HG03060 (cell line): ENCODE data around the gene LRP4.
"Not testable (repeated sequence)": the region's sequence is repeated elsewhere in the genome, so short reads cannot be mapped to it uniquely, and the experiment has no call there.

Source experiments
- ATAC-seq: cut with Tn5 transposase; IDR thresholded peaks from one replicate; pipeline ENCODE4 v1.9.1; 2021; ENCODE audit warnings: low read depth, moderate number of reproducible peaks; ENCODE audit not compliant: unreplicated experiment

LRP4 gene

DNA sequence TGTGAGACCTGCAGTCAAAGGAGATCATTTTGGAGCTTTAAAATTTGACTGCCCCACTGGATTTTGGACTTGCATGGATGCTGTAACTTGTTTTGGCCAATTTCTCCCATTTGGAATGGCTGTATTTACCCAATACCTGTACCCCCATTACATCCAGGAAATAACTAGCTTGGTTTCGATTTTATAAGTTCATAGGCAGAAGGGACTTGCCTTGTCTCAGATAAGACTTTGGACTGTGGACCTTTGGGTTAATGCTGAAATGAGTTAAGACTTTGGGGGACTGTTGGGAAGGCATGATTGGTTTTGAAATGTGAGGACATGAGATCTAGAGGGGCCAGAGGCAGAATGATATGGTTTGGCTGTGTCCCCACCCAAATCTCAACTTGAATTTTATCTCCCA is 10.4 kb upstream of the LRP4 start:
- ATAC-seq: not testable (repeated sequence)

DNA sequence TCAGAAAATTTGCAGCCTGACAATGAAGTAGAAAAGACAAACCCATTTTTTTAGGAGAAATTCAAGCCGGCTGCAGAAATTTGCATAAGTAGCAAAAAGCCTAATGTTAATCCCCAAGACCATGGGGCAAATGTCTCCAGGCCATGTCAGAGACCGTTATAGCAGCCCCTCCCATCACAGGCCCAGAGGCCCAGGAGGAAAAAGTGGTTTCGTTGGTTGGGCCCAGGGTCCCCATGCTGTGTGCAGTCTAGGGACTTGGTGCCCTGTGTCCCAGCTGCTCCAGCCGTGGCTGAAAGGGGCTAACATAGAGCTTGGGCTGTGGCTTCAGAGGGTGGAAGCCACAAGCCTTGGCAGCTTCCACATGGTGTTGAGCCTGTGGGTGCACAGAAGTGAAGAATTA is 9.6 kb upstream of the LRP4 start:
- not testable (repeated sequence) for ATAC-seq

DNA sequence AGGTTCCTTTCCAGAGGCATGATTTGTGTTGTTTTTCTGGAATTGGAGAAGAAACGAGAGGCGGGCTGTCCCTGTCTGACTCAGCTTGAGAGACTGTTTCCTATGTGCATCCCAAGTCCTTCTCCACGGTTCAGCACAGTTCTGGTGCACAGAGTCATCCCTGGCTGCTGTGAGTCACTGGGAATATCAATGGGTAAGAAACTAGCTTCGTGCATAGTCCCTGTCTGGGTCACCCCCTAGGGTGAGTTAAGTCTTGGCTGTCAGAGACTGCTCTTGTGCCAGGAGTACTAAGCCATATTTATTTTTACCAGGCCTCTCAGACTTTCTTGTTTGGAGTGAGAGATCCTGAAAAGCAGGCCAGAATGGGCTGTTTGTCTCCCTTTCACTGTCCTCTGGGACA is 2.4 kb upstream of the LRP4 start:
- no peak for ATAC-seq

DNA sequence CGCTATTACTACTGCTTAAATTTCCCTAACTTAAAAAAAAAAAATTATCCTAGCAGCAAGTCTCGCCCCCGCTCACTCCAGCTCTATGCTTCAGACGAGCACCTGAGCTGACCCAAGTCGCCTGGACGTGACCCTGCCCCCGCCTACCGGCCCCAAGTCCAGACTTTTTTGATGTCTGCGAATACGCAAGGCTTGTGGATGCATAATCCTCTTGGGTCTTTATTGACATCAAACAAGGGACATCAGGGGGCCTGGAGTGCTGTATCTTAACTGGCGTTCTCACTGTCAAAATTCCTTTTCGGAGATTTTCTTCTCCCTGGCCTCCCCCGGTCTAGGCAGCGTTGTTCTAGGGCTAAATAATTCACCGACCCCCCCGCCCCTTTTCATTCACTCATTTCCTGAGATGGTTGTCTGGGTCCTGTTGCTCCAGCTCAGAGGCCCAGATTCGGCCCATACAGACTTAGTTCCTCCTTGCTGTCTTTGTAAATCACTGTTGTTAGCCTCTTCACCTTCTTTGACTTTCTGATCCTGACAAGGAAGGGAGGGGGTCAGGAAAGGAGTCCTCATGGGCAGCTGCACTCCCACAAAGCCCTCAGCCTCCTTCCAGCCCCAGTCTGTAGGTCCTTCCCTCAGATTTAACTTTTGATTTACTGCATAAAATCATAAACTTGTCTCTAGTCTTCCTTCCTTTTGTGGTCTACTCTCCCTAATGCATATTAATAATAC is 601 bp upstream of the LRP4 start:
- ATAC-seq: no peak

DNA sequence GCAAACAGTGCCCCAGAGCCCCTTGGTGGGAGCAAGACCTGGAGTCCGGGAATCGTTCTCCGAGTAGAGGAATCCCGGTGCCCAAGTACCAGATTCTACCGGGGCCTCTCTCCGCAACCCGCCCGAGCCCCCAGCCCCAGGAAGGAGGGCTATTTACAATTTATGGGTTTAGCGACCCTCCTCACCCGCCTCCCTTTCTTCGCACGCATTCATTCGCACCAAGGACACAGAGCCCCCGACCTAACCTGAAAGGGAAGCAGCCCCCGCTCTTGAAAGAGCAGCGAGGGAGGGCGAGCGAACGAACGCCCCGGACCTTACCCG is 628 bp downstream of the LRP4 start:
- ATAC-seq: no peak

DNA sequence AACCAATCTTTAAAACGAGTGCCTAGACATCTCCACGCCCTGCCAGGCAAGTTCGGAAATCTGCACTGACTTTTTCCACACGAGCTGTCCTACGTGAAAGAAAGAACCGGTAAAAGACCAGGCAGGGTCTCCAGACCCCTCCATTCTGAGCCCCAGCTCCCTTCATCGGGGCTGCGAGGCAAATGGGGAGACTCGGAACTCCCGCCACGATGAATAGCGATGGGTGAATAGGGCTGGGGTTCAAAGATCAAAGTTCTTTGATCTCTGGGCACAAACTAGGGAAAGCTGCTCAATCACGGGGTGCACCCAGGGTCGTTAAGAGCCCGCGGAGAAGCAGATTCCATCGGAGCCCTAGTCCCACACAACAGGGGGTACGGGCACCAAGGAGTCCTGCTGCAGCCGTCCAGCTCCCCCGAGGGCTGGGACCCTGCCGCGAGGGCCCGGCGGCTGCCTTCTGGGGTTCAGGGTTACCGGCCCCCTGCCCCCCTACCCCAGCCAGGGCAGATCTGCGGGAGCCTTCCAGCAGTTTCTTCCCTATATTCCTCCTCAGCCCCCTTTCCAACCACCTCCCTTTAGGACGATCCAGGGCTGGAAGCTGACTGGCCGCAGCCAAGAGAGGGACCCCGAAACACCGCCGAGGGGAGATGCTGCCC is 1.1 kb downstream of the LRP4 start:
- no peak for ATAC-seq

DNA sequence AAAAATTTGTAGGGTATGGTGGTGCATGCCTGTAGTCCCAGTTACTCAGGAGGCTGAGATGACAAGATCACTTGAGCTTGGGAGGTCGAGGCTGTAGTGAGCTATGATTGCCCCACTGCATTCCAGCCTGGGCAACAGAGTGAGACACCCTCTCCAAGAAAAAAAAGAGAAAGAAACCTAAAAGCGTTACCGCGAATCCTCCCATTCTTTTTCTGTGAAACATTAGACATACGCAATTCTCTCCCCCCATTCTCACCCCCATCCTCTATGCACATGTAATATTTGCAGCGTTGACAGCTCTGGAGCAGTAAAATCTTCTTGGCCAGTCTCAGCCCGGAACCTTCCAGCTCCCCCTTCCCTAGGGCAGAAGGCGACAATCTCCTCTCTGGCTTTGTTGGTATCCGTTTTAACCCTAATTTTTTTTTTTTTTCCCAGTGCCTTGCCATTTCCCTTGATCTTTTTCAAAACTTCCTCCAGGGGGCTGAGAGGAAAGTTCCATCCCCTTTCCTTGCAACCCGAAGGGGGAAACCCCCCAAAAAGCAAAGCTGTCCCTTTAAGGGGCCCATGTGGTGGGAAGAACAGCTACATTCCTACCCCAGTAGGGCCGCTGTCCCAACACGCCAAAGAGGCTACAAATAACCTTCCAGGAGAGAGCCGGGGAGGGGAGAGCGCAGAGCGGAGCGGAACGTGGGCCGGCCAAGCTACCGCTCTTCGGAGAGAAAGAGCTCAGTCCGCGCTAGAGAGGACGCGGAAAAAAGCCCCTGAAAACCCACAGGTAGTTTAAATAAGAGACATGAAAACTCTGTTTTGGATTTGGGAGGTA is 1.9 kb downstream of the LRP4 start:
- ATAC-seq: no peak

DNA sequence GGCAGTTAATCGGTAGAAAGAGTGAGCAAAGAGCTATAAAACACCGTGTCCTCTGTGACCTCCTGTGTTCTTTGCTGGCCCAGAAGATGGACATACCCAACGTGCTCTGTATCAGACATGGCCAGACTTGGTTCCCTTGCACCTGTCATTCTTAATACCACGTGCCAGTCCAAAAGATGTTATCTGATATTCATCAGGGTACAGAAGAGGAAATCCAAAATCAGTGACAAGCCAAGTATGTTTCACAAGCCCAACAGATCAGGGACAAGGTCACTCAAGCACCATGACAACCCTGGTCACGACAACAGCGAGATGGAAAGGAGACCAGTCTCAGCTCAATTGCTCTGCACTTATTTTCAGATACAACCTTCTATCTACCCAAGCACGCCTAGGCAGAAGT is 3.4 kb downstream of the LRP4 start:
- ATAC-seq: no peak

DNA sequence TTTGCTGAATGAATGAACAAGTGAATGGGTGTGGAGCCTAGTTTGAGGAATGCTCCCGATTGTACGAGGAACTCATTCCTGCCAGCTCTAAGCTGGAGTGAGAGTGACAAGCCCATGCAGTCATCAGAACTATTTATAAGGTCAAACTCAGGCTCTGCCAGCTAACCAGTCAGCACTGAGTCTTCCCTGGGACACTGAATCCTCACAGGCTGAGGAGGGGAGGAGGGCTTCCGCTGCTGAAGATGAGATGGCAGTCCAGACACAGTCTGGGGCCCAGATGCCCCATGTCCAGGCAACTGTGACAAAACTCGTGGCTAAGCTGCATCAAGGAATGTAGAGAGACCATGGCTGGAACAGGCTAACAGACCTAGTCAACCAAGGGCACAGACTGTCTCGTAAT is 4.0 kb downstream of the LRP4 start:
- ATAC-seq: no peak

DNA sequence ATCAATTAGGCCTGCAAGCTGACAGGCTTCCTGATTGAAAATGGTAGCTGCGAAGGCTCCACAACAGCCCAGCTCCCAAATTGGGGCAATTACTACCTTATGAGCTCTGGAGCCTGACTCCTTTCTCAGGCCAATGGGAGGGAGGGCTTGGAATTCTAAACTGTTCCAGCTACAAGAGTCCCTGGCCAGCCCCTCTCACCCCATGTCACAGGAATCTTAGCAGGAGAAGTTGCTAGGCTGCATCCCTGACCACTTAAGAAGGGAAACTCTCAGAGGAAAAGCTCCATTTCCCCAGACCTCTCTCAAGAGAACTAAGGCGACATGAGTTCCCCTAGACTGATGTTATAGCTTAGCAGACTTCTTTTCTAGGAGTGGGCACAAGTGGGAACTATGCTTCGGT is 4.9 kb downstream of the LRP4 start:
- no peak for ATAC-seq

DNA sequence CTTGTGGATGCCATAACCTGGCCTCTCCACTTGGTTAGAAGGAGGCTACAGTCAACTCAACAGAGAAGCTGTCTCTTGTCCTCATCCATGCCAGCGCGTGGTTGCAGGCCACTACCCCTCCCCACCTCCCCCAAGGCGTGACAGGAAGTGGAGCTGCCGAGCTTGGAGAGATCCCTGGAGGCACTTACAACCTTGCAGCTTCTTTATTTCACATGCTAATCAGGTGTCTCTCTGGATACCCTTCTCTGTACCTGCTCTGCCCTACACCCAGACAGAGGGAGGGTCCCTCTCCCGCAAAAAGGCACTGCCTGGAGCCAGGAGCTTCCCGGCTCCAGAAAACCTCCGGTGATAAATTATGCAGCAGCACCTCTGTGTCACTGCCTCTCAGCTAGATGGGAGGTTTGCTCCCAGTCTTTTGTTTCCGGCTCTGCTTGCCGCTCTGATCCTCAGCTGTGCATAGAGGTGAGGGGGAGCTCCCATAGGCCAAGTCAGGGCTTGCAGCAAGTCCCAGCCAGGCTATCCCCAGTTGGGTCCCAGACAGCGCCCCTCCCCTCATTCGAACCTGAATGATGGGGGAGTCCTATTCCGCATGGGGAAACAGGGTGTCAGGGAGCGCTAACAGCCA is 5.7 kb downstream of the LRP4 start:
- no peak for ATAC-seq

DNA sequence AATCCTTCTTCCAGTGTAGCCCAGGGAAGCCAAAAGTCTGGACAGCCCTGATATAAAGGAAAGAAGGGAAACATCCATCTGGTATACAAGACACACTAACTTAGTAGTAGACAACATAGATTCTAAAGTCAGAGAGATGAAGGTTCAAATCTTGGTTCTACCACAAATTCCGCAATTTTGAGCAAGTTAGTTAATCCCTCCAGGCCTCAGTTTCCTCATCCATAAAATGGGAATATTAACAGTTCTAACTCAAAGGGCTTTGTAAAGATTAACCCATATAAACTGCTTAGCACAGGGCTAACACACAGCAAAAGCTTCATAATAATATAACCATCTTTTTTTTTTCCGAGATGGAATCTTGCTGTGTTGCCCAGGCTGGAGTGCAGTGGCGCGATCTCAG is 10.7 kb downstream of the LRP4 start:
- ATAC-seq: no peak

DNA sequence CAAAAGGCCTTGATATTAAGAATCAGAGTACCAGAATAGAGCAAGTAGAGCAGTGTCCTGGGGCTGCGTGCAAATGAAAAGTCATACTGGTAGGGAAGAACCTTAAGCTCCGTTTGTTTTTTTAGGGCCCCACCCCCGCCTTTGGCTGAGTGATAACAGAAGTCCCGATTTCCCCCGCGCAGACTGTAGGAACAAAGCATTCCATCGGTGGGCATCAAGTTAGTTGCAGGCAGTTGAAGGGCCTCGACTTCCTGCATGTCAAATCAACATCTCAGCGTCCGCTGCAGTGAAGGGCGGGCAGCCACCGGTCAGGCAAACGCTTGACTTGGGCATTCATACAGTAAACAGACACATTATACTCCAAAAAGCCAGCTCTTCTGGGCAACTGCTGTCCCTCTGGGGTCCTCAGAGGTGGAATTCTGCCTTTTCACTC is 11.7 kb downstream of the LRP4 start:
- ATAC-seq: no peak

DNA sequence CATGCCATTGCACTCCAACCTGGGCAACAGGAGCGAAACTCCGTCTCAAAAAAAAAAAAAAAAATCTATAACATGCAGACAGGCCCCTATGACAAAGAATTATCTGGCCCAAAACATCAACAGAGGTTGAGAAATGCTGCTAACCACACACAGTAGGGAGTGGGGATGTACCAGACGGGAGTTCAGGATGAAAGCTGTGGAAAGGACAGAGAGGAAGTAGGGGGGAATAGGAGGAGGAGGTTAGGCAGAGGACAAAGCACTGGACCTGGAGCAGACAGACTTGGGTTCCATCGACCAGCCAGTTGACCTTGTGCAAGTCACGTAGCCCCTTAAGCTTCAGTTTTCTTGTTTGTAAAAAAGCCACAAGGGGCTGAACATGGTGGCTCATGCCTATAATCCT is 12.5 kb downstream of the LRP4 start:
- no peak for ATAC-seq

DNA sequence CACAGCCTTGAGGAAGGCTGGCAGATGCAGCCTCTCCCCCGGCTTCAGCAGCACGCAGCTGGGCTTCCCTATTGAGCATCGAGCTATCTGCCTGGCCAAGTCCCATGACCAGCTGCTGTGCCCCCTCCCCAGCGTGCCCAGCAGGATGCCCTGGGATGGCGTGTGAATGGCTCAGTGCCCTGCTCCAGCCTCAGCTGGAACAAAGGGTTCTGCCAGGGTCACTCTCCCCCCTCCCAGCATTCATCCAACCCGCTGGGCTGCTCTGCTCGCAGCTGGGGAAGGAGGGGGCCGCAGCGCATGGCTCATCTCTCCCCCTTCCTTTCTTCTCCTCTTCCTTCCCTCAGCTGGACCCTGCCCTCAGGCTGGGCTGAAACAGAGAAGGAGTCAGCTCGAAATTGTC is 14.5 kb downstream of the LRP4 start:
- no peak for ATAC-seq

DNA sequence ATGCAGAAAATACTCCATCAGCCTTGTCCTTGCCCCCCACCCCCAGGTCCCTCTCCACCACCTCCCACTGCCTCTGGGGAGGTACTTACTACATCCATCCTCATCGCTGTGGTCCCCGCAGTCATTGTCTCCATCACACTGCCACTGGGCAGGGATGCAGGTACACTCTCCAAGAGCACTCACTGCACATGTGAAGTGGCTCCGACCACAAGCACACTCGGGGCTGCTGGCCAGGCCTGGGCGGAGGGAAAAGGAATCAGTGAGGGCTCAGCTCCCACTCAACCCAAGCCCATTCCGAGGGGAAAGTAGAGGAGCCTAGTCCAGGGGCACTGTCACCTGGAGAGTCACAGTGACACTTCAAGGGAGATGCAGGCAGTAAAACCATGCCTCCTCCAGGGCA is 15.7 kb downstream of the LRP4 start:
- no peak for ATAC-seq

DNA sequence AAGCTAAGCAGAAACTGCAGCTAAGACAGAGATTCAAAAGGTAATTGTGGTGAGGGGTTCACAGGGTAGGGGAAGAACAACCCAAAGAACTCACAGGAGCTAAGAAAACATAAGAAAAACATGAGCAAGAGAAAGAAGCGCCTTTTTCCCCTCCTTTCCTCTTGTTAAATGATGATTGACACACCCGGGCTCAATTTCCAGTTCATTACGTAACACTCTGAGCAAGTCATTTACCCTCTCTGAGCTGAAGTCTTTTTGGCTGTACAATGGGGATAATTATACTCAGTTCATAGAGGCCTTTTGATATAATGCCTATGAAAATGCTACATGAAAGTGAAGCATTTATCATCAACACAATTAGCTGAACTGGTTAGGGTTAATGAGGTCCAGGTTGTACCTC is 17.2 kb downstream of the LRP4 start:
- ATAC-seq: no peak

DNA sequence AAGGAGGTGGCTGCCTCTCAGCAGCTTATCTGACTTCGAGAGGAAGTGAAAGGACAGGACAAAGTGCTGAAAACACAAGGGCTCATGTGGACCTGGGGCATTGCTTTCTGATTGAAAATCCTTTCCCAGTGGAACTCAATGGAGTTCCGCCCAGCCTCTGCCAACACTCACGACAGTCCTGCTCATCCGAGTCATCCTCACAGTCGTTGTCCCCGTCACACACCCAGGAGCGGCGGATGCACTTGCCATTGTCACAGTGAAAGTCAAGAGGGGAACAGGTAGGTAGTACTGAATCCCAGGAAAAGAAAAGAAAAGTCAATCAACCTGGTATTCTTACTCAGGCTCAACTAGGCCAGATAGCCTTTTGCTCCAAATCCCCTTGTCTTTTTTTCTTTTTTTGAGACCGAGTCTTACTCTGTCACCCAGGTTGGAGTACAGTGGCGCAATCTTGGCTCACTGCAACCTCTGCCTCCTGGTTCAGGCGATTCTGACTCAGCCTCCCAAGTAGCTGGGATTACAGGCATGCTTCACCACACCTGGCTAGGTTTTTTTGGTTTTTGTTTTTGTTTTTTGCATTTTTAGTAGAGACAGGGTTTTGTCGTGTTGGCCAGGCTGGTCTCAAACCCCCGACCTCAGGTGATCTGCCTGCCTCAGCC is 18.1 kb downstream of the LRP4 start:
- no peak for ATAC-seq

DNA sequence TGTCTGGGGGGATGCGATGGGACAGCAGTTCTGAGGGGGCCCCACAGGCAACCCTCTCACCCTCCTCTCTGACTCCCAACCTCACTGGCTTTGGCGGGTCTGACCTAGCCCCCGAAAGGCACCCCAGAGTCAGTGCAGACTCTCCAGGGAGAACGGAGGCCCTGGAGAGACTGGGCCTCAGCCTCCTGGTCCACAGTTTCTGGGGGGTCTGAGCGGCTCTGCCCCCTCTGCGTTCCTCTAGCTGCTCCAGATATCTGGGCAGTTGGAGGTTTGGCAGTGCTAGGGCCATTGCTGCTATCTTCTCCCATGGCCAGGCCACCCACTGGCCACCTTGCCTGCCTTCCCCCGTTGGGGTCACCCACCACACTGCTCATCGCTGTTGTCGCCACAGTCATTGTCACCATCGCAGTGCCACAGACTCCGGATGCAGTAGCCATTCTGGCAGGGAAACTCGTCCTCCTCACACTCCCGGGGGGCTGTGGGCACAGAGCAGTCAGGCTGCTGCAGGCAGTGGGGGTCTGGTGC is 18.8 kb downstream of the LRP4 start:
- no peak for ATAC-seq

DNA sequence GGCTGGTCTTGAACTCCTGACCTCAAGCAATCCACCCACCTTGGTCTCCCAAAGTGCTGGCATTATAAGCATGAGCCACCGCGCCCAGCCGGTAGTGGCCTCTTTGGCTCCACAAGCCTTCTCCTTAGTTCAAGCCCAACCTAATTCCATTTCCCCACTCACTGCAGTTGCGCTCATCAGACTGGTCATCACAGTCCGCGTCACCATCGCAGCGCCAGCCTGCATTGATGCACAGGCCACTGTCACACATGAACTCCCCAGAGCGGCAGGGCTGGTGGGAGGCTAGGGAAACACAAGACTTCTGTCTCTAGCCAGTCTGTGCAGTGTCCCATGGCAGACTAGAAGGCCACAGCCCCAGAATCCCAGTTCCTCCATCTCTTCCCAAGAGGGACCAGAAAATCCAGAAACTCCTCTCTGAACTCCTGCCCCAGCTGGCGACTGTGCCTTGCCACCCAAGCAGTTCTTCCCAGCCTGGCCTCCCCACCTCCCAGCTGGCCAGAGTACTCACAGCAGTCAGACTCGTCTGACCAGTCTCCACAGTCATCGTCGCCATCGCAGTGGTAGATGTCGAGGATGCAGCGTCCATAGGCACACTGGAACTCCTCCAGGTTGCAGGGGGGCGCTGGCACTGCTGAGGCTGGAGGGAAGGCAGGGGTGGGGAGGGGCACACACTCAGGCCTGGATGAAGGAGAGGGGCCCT is 19.8 kb downstream of the LRP4 start:
- no peak for ATAC-seq
